GM12878 (cell line): ENCODE measurements around the gene FBXL17.

Experiments
- BACH1 ChIP-seq: fragments of 450-650 bp; IDR thresholded peaks from 2 replicates; pipeline ENCODE4 v1.6.1; 2017; ENCODE audit warnings: mild to moderate bottlenecking, borderline replicate concordance
- CREM ChIP-seq: IDR thresholded peaks from 2 replicates; pipeline ENCODE4 v1.6.1; 2014; ENCODE audit warnings: antibody characterized with exemption, low read depth
- CTCF ChIP-seq, 3 experiments: IDR thresholded peaks in 2 of 3; conservative IDR thresholded peaks in 1 of 3; 2 replicates each; pipeline ENCODE4 v1.5.1; 2011; ENCODE audit warnings: low read depth in 3 of 3, low read length in 3 of 3, mild to moderate bottlenecking in 3 of 3, control low read depth in 2 of 3, moderate library complexity in 2 of 3, inconsistent platforms in 1 of 3, mixed read lengths in 1 of 3; ENCODE audit not compliant: control insufficient read depth in 2 of 3, insufficient read depth in 1 of 3; ENCODE audit errors: extremely low read depth in 1 of 3
- EP300 ChIP-seq, 2 experiments: fragments of 150-350 bp in 1 of 2; IDR thresholded peaks; 2 replicates each; pipeline ENCODE4 v1.6.1; 2011 to 2012; ENCODE audit warnings: low read depth in 2 of 2, low read length in 2 of 2, borderline replicate concordance in 1 of 2, improper control_type of control experiment in 1 of 2, inconsistent platforms in 1 of 2; ENCODE audit not compliant: control insufficient read depth in 1 of 2
- LARP7 ChIP-seq: fragments of 450-650 bp; IDR thresholded peaks from 2 replicates; pipeline ENCODE4 v1.6.1; 2017; ENCODE audit warnings: mild to moderate bottlenecking
- NRF1 ChIP-seq: conservative IDR thresholded peaks from 2 replicates; pipeline ENCODE4 v1.6.1; 2011; ENCODE audit warnings: mild to moderate bottlenecking, low read depth, low read length, improper control_type of control experiment
- POLR2AphosphoS5 ChIP-seq: IDR thresholded peaks from 2 replicates; pipeline ENCODE4 v1.6.1; 2011; ENCODE audit warnings: mild to moderate bottlenecking, low read length, inconsistent platforms
- SMAD1 ChIP-seq: fragments of 450-650 bp; IDR thresholded peaks from 2 replicates; pipeline ENCODE4 v1.6.1; 2018; ENCODE audit warnings: mild to moderate bottlenecking, low read depth; ENCODE audit not compliant: partially characterized antibody
- SUPT20H ChIP-seq: IDR thresholded peaks from 2 replicates; pipeline ENCODE4 v1.6.1; 2011; ENCODE audit warnings: low read depth, mild to moderate bottlenecking, low read length, moderate library complexity, borderline replicate concordance; ENCODE audit not compliant: control insufficient read depth
- USF2 ChIP-seq: IDR thresholded peaks from 2 replicates; pipeline ENCODE4 v1.6.1; 2011; ENCODE audit warnings: low read depth, low read length, improper control_type of control experiment, borderline replicate concordance
- ZBTB33 ChIP-seq: fragments of 450-650 bp; IDR thresholded peaks from 2 replicates; pipeline ENCODE4 v1.6.1; 2017; ENCODE audit warnings: mild to moderate bottlenecking
- ZBTB40 ChIP-seq: fragments of 450-650 bp; IDR thresholded peaks from 2 replicates; pipeline ENCODE4 v1.6.1; 2016; ENCODE audit warnings: mild to moderate bottlenecking, moderate library complexity, borderline replicate concordance

- TF ChIP-seq SMAD1 (no peak), EP300 (IDR thresholded peaks at IDR 0.05; ENCODE audit: borderline replicate concordance in 1 of 2, control insufficient read depth in 1 of 2, low read depth in 2 of 2, low read length in 2 of 2) (no peak), SUPT20H (no peak), LARP7 (no peak), CREM (no peak), CTCF (IDR thresholded peaks at IDR 0.05 in 2 of 3, conservative IDR thresholded peaks at IDR 0.05 in 1 of 3; ENCODE audit: control insufficient read depth in 2 of 3, extremely low read depth in 1 of 3, insufficient read depth in 1 of 3, low read depth in 3 of 3, low read length in 3 of 3) (no peak), ZBTB33 (no peak), ZBTB40 (no peak), POLR2AphosphoS5 (no peak), USF2 (no peak), BACH1 (no peak), NRF1 (no peak)
Measured at GRCh38 chr5:107913494-107913893, 468.4 kb downstream of the FBXL17 start.
